ENCODE results near the gene TPH2.

The TPH2 gene

GRCh38 chr12:71958993-71959578 lies 20.4 kb downstream of the TPH2 start:
- DNase-seq = no peak

GRCh38 chr12:71967211-71967610 lies 28.6 kb downstream of the TPH2 start:
- DNase-seq = no peak

GRCh38 chr12:71969330-71969729 lies 30.7 kb downstream of the TPH2 start:
- no peak for DNase-seq

- no peak for DNase-seq
Measured at GRCh38 chr12:71970031-71970430, 31.4 kb downstream of the TPH2 start.

- no peak for DNase-seq
Measured at GRCh38 chr12:71972441-71973074, 33.9 kb downstream of the TPH2 start.

- no peak for DNase-seq
Measured at GRCh38 chr12:71973687-71974086, 35.0 kb downstream of the TPH2 start.

- no peak for DNase-seq
Measured at GRCh38 chr12:71980538-71980937, 41.9 kb downstream of the TPH2 start.

- DNase-seq = no peak
Measured at GRCh38 chr12:71981149-71981548, 42.5 kb downstream of the TPH2 start.

GRCh38 chr12:71994715-71995114 lies 56.1 kb downstream of the TPH2 start:
- no peak for DNase-seq

- DNase-seq = no peak
Measured at GRCh38 chr12:71999795-72000194, 61.1 kb downstream of the TPH2 start.

GRCh38 chr12:72000969-72001648 lies 62.5 kb downstream of the TPH2 start:
- DNase-seq = no peak

GRCh38 chr12:72006766-72007165 lies 68.1 kb downstream of the TPH2 start:
- no peak for DNase-seq

- no peak for DNase-seq
Measured at GRCh38 chr12:72010356-72010755, 71.7 kb downstream of the TPH2 start.

GRCh38 chr12:72011374-72011773 lies 72.7 kb downstream of the TPH2 start:
- no peak for DNase-seq

- DNase-seq = no peak
Measured at GRCh38 chr12:72012874-72013273, 74.2 kb downstream of the TPH2 start.

GRCh38 chr12:72015895-72016294 lies 77.2 kb downstream of the TPH2 start:
- DNase-seq = no peak

- no peak for DNase-seq
Measured at GRCh38 chr12:72017054-72017651, 78.5 kb downstream of the TPH2 start.

GRCh38 chr12:72018036-72018435 lies 79.4 kb downstream of the TPH2 start:
- DNase-seq = no peak

GRCh38 chr12:72024613-72025012 lies 86.0 kb downstream of the TPH2 start:
- DNase-seq = no peak

GRCh38 chr12:72025524-72025923 lies 86.9 kb downstream of the TPH2 start:
- no peak for DNase-seq

GRCh38 chr12:72028966-72029365 lies 90.3 kb downstream of the TPH2 start:
- DNase-seq = no peak

- no peak for DNase-seq
Measured at GRCh38 chr12:72030277-72030676, 91.6 kb downstream of the TPH2 start.

- no peak for DNase-seq
Measured at GRCh38 chr12:72031066-72031465, 92.4 kb downstream of the TPH2 start.

- DNase-seq = no peak
Measured at GRCh38 chr12:72033991-72034390, 95.3 kb downstream of the TPH2 start.

All from activated gamma-delta T cell (primary cell).